Middle frontal gyrus (tissue), 1 donor: Measurements from ENCODE around the gene PTPRB.
"Not testable (repeated sequence)": the region's sequence is repeated elsewhere in the genome, so short reads cannot be mapped to it uniquely, and the experiment has no call there.

Experiments
- DNase-seq: peaks from one replicate; pipeline ENCODE4 v3.0.0-alpha.2; 2015; ENCODE audit warnings: low spot score; ENCODE audit errors: extremely low spot score

PTPRB gene

GRCh38 chr12:70549340-70550179 lies 87.7 kb downstream of the PTPRB start:
- DNase-seq = no peak

- DNase-seq = no peak
Observed at GRCh38 chr12:70543444-70543843, 93.8 kb downstream of the PTPRB start.

GRCh38 chr12:70540996-70541395 lies 96.2 kb downstream of the PTPRB start:
- DNase-seq = no peak

- no peak for DNase-seq
Observed at GRCh38 chr12:70536650-70537049, 100.6 kb downstream of the PTPRB start.

GRCh38 chr12:70535896-70536374 lies 101.3 kb downstream of the PTPRB start:
- peak; percentile 72 for DNase-seq

- DNase-seq = no peak
Observed at GRCh38 chr12:70534466-70534865, 102.8 kb downstream of the PTPRB start.

GRCh38 chr12:70529647-70530046 lies 107.6 kb downstream of the PTPRB start:
- no peak for DNase-seq

- no peak for DNase-seq
Observed at GRCh38 chr12:70520847-70521246, 116.4 kb downstream of the PTPRB start.

- no peak for DNase-seq
Observed at GRCh38 chr12:70513426-70513825, 123.8 kb downstream of the PTPRB start.

- no peak for DNase-seq
Observed at GRCh38 chr12:70508178-70508577, 129.1 kb downstream of the PTPRB start.

GRCh38 chr12:70507442-70507841 lies 129.8 kb downstream of the PTPRB start:
- no peak for DNase-seq

- no peak for DNase-seq
Observed at GRCh38 chr12:70497508-70497907, 139.7 kb downstream of the PTPRB start.

GRCh38 chr12:70492904-70493303 lies 144.3 kb downstream of the PTPRB start:
- DNase-seq = not testable (repeated sequence)

GRCh38 chr12:70490928-70491327 lies 146.3 kb downstream of the PTPRB start:
- DNase-seq = not testable (repeated sequence)

GRCh38 chr12:70487440-70487839 lies 149.8 kb downstream of the PTPRB start:
- no peak for DNase-seq

GRCh38 chr12:70486588-70486987 lies 150.6 kb downstream of the PTPRB start:
- DNase-seq = no peak

- DNase-seq = no peak
Observed at GRCh38 chr12:70485704-70486103, 151.5 kb downstream of the PTPRB start.

GRCh38 chr12:70484464-70484863 lies 152.8 kb downstream of the PTPRB start:
- no peak for DNase-seq

- no peak for DNase-seq
Observed at GRCh38 chr12:70482764-70483163, 154.5 kb downstream of the PTPRB start.

- DNase-seq = no peak
Observed at GRCh38 chr12:70469221-70469820, 167.9 kb downstream of the PTPRB start.

- DNase-seq = no peak
Observed at GRCh38 chr12:70468741-70469140, 168.5 kb downstream of the PTPRB start.

- DNase-seq = no peak
Observed at GRCh38 chr12:70467918-70468733, 169.1 kb downstream of the PTPRB start.
